ENCODE results near the gene SLC2A2.

Gene SLC2A2

DNA sequence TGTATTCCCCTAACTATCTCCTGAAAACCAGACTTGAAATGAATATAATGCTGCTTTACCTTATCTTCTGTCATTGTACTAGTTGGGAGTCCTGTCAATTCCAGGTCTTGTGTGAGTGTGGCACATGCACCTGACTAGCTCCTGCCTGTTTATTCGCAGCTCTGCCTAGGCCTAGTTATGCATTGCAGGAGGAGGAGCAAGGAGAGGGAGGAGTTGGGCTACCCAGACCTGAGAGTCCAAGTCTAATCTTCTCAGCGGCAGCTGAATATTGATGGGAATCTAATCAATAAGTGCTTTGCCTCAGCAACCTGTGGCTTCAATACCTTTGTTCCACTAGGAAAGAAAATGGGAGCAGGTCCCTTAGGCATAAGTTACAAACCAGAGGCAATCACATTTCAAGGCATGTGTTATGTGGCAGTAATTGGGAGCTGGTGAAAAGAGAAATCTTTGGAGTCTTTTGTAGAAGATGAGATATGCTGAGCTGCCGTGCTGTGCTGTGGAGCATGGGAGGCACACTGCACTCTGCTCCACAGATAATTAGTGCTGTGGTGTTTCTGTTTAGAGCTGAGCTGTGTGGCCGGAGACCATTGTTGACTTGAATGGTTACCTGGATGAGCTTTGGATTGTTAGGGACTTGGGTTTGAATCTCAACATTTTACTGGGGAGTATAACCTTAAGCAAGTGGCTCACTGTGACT is at the start of gene SLC2A2:
TSS of gene SLC2A2 (minus strand) at position 124 of the 697 bp plus-strand sequence. CDS start at position 74, 50 bp downstream.
- DNase-seq = no peak

DNA sequence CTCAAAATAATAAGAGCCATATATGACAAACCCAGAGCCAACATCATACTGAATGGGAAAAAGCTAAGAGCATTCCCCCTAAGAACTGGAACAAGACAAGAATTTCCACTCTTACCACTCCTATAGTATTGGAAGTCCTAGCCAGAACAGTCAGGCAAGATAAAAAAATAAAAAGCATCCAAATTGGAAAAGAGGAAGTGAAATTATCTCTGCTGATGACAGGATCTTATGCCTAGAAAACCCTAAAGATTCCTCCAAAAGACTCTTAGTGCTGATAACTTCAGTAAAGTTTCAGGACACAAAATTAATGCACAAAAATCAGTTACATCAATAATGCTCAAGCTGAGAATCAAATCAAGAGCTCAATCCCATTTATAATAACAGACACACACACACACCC is 45.9 kb upstream of the SLC2A2 start:
- no peak for DNase-seq

DNA sequence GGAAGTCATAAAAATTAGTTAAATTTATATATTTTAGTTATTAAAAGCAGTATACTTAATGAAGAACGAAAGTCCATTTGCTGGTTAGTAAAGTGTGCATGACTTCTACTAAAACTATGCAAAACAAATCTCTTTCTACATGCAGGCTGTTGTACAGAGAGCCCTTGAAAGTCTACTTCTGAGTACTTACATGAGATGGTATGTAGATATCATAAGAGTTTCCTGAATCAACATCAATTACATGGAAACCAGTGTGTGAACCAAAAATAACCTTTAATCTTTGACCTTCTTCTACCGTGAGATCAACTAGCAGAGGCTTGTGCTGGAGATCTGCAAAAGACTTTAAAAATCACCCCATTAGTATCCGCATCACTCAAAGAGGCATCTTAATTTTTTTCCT is 42.1 kb upstream of the SLC2A2 start:
- no peak for DNase-seq

DNA sequence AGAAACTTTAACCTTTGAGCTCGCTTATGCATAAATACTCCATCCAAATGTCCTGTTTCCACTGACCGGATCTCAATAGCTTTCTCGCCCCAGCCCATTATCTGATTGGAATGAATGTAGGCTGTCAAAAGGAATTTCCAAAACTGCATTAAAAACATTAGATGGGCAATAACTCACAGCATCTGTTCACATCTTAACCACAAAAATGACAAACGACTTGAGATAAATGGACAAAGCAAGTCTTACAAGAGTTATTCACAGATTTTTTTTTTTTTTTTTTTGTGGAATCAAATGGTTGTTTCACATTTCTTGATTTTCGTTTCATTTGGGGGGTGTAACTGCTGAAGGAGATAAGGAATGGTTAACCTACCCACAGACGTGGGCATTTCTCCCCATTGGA is 39.7 kb upstream of the SLC2A2 start:
- DNase-seq = peak; percentile 64

DNA sequence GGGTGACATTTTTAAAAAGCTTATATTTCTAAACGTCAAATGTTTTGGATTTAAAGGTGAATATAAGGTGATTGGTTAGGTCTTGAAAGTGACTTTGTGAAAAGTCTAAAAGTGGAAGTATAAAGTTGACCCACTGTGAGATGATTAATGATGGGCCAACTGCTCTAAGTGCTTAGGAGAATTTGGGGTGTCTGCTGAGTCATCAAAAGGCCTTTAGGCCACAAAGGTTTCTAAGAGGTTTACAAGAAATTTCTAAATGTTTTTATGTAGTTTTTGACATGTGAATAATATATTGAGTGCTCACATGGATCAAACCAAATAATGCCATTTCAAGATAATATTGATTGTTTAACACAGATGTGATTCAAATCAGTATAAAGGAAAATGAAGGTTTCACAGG is 39.2 kb upstream of the SLC2A2 start:
- no peak for DNase-seq

DNA sequence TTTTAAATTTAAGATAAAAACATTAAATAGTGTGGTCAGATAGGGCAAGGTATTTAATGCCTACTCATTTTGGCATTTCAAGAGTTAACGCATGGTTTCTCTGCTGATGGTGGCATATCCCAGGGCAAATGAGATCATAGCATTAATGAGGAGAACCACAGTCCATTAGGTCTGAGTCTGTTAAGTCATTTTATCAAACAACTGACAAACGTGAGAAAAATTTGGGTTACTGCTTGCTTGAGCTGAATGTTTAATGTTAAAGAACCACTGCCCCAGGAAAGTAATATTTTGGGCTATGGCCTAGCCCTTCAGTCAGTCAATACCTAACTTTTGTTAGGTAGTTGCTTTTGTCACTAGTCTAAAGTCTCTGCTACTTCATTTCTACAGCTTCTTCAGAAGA is 37.9 kb upstream of the SLC2A2 start:
- DNase-seq = no peak

DNA sequence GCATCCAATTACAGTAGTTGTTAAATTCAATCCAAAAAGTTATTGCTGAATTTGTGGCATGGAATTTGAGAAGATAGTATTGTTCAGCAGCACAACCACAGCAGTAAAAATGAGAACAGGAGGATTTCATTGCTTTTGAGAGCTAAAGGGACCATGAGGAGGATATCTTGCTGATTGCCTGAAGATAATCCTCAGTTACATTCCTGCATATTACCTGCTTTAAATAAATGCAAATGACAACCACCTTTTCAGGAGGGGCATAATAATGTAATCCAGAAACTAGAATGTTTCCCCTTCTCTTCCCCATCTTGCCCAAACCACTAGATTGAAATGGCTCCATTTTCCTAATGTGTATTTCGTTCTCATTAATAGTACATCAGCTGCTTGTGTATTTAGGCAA is 35.2 kb upstream of the SLC2A2 start:
- DNase-seq = no peak

DNA sequence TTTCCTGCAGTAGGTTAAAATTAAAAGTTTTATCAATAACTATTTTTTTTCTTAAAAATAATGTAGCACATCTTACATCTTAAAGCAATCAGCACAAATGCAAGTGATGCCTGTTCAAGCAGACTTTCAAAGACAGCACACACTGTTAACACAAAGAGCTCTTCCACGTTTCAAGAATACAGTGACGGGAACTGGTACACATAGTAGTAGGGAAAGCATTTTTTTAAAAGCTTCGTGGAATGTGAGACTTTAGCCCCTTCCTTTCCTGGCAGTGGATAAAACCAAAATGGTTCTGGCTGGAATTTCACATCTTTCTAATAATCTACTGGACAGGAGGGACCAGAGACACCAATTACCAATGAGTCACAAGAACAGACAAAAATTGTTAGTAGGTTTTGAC is 33.5 kb upstream of the SLC2A2 start:
- DNase-seq = no peak

DNA sequence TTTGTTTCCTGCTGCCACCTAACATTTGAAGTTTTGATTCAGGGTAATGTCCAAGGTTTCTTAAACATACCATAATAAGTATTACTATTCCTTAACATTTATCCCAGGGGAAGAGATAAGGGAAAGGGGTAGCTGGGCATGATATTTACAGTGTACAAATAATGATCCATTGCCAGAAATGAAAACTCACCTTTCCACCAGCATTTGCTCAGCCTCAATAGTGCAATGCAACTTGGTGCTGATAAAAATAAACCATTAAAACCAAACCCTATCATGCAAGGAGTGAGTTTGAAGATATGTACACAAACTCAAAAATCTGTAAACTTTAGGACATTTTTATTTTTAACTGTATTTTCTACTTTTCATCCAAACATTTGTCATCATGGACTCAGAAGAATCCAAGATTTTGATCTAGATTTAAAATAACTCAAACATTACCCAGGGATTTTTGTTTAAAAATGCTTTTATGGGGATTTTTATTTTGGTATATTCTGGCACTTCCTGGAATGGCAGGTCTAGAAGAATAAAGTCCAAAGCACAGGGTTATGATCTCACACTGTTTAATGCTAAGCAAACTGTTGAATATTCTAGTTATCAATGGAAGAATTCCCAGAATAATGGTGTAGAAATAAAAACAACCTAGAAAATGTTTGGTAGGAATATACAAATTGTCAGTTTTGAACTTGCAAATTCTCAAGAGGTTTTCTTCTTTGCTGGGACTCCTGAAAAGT is 32.5 kb upstream of the SLC2A2 start:
- no peak for DNase-seq

DNA sequence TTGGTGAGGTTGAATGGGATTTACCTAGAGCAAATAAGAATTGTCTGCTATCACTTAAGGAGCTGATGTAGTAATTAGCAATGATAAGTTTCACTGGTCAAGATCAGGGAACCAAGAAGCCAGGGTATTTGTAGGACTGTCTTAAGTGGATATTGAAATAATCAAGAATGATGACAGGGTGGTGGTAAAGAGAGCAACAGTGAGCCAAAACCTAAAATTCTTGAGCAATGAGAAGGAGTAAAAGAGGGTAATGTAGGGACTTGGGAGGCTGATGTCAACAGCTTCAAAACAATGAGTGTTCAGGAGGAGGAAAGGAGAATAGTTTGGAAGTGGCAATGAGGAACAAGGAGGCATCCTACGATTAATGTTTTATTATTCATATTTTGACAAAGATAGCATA is 31.5 kb upstream of the SLC2A2 start:
- DNase-seq = peak; percentile 67

DNA sequence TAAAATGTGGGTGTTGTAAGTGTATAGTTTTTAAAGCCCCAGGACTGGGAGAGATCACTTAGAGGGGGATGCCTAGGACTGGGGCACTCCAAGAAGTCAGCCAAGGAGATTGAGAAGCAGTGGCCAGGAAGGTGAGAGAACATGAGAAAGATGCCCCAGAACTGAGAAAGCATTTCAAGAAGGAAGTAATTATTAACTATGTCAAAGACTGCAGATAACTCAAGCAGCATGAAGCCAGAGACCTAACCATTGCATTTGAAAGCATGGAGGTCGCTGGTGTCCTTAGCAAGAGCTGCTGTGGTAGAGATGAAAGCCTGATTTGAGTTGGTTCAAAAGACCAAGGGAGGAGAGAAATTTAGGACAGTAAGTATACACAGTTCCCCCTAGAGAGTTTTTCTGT is 30.6 kb upstream of the SLC2A2 start:
- DNase-seq = no peak

DNA sequence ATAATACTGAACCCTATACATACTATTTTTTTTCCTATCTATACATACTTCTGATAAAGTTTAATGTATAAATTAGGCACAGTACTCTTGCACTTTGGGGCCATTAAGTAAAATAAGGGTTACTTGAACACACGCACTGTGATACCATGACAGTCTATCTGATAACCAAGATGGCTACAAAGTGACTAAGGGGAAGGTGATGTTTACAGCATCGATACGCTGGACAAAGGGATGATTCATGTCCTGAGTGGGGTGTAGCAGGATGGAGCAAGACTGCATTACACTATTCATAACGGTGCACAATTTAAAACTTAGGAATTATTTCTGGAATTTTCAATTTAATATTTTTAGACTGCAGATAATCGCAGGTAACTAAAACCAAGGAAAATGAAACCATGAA is 30.0 kb upstream of the SLC2A2 start:
- peak; percentile 17 for DNase-seq

DNA sequence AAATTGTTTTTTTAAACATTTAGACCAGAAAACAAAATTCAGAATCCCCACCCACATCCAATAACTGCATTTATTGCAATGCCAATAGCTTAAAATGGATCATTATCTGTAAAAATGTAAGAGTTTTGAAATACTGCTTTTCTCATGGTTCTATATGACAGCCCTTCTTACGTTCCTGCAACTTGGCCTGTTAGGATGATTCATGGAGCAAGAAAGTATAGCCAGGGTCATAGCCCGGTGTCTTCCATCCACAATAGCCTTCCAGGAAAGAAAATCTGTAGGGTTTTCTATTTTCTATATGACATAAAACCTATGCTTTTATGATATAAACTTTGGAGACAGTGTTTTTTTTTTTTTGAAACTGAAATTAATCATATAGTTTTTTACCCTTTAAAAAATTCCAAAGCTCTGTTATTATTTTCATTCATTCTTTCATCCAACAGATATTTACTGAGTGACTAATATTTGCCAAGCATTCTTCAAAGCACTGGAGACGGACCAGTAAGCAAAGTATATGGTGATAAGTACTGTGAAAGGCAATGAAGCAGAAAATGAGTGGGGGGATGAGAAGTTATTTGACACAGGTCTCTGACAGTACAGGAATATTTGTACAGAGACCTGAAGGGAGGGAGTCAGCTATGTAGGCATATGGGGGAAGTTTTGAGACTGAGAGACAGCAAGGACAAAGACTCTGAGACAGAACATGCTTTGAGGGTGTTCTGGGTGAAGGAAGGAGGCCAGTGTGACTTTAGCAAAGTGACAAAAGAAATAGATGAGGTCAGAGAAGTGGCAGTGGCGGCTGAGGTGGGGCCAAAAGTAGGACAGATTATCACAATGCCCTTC is 29.0 kb upstream of the SLC2A2 start:
- peak; percentile 62 for DNase-seq

DNA sequence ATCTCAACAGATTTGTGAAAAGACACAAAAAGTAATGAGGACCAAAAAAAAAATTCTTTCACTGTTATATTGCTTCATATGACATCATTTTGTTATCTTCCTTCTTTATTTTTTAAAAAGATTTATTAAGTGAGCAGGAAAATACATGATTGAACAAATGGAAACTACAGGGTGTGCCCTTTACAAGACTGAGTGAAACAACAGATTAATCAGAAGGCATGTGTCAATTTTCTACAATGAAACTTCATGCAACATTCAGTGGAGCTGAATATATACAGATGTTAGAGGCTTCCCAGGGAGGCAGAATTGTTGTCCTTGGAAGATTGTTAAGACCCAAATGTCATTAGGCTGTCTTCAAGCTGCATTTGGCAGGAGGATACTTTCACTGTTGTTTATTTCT is 28.4 kb upstream of the SLC2A2 start:
- peak; percentile 19 for DNase-seq

DNA sequence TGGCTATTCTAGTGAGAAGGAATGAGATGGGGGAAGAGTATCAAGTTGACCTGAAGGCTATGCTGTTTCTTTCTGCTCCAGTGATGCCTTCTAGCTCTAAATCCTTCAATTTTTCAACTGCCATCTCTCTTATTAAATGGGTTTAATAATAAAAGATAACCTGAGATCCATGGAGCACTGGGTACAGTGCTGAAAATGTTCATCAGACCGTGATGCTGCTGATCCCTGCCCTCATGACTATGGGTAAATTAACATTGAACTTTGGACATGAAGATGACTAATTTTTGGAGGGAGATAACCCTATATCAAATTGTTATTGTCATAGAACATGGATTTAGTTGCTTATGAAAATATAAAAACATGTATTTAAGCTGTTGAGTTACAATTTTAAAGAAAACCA is 27.7 kb upstream of the SLC2A2 start:
- DNase-seq = no peak

DNA sequence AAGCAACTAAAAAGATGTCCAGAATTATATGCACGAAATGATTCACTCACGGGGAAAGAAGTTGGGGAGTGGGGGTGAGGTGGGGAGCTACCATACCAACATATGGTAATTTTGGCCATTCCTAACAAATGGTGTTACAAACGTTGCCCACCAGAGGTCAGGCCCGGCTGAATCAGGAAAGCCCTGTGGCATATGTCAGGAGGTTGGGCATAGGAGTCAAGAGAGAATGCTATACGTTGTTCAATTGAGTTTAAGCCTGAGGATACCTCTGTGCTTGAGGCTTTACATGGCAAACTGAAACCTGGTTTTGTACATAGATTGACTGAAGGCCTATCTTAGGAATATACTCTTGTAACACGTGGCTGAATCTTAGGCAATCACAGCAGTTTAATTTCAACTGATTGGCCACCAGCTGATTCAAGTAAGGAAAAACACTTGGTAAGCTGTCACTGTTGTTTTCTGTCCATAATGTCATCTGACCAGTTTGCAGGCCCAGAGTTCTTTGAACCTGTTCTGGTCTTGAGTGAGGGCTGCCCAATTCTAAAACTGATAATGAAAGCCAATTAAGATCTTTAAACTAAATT is 23.4 kb upstream of the SLC2A2 start:
- peak; percentile 76 for DNase-seq

DNA sequence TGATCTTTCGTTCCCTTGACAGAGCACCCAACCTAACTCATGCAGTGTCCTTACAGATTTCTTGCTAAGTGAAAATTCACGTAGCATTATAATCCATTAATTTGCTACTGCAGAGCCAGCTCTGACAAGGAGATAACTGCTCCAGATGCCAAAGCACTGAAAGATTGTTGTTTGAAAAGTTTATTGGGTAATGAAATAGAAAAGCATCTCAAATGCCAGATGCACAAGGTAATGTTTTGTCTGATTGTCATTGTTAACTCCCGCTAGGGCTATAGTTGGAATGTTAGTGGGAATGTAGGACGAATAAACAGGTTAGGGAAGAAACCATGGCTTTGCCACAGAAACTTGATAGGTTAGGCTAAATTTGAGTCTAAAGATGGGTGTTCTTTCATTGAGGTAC is 20.2 kb upstream of the SLC2A2 start:
- DNase-seq = no peak

DNA sequence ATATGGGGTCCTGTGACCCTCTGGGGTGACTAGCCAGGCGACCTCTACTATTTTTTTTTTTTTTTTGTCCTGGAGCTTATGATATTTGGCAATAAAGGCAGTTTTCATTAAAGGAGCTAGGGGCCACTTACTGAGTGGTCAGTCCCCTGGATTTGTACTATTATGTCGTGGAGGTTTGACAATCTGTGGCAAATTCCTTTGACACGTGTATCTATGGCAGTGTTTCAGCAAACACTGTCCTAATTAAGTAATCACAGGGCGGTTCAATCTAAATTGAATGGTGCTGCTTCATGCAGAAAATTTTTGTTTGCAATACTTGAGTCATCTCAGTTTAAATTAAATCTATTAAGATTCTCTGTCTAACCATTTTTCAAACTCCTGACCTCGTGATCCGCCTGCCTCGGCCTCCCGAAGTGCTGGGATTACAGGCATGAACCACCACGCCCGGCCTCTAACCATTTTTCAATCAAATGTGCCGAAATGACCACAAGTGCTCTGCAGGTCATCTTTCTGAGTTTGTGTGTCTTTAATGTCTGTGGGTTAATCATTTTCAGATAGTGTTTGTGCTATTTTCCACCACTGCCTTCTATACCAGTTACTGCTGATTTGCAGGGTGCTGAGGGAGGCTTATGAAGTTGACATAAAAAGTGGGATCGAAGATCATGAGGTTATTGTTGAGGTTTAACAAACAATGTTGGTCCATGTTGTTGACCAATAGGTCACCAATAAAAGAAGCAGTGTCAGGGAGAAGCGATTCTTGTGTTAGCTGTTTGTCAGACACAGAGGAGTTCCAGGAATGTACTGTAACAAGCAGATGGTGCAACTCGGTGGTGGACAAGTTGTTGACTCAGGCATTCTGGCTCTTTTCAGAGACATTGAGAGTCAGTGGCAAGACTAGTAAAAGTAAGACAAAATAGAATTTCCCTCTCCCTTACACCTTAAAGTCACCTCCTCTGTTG is 18.6 kb upstream of the SLC2A2 start:
- DNase-seq = peak; percentile 72

DNA sequence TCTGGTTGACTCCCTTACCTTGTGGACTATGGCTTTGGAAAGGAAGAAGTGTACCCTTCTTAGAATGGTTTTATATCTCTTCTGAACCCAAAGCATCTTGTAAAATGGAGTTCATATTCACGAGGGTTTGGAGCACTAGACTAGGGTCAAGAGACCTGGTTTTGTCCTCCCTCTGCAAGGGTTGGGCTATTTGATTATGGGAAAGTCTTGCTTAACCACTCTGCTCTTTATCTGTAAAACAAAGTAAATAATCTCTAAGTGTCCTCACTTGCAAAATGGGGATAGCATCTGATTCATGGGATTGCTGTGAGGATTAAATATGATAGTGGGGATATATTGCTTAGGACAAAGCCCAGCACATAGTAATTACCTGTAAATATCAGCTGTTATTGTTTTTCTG is 17.9 kb upstream of the SLC2A2 start:
- no peak for DNase-seq

DNA sequence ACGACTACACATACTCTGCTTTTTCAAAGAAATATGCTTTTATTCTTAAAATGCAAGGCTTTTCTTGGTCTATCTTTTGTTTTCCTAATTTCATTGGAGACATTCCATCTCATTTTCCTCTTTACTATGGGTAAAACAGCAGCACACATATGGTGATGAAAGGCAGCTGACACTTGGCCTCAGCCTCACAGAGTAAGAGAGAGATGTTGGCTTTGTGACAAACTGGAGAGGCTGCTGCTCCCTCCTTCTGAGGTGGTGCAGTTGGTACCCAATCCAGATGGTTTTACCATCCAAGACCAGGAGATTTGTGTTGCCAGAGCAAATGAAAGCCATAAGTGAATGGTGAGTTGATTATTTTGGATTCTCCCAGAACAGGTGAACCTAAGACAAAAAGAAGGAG is 13.2 kb upstream of the SLC2A2 start:
- peak; percentile 17 for DNase-seq

DNA sequence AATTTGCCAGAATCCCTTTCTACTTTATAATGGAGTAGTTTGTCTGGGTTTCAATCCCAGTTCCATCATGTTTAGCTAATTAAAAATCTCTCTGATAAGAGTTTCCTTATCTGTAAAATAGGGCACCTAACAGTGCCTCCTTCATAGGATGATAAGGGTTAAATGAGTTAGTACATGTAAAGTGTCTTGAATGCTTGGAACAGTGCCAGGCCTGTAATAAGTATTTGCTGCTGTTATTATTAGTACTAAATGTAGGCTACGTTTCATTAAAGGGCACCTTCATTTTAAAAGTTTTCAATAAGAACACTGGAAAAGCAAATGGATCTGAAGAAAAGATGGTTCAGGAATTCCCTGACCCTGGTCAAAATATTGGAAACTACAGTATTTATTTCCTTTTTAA is 11.8 kb upstream of the SLC2A2 start:
- DNase-seq = no peak

DNA sequence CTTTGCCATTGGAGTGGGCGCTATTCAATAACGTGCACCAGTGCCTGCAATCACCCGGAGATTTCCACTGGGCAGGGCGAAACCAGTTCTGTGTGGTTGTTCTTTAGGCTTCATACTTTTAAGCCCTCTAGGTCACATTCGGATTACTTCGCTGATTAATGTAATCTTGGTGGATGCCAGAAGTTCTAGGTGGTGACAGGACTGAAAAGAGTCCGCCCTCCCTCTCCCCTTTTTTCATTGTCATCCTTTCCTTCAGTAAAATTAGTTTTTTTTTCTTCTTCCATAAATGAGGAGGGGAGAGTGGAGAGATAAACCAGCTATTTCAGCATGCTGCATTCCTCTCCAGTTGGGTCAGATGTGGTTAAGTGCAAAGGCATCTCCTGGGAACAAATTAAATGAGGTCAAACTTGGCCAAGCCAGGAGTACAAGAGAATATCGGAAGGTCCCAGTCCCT is 2.3 kb upstream of the SLC2A2 start:
- peak; percentile 95 for DNase-seq

Data from fibroblast of upper back skin (primary cell).